Lung (tissue), 12 donors: ENCODE measurements around the gene FCRL5. TPM values are rescaled to one million over a fixed set of nuclear protein-coding genes. Genes with fewer than 3 reads are reported as not detected.
A peak's percentile ranks its signal among the peaks of the same experiment; 100 is the strongest.

Source experiments
- ATAC-seq: fragments of 200-7000 bp; cut with Tn5 transposase; one replicate; pipeline ENCODE4 v1.9.1; 2020; ENCODE audit warnings: moderate number of reproducible peaks; ENCODE audit not compliant: insufficient read depth, low FRiP score
- DNase-seq, 3 donors: peaks; one replicate each; pipeline ENCODE4 v3.0.0-alpha.2; 2013 to 2017
- H3K27ac ChIP-seq, 2 donors: one replicate each; pipeline ENCODE4 v1.5.1; 2013; ENCODE audit warnings: mild to moderate bottlenecking in 2 of 2, moderate library complexity in 2 of 2, control low read depth in 1 of 2, inconsistent platforms in 1 of 2, low read depth in 1 of 2, low read length in 1 of 2
- H3K27me3 ChIP-seq, 3 donors: one replicate each; pipeline ENCODE4 v1.5.1; 2013; ENCODE audit warnings: low read length in 2 of 3; ENCODE audit not compliant: control insufficient read depth in 3 of 3, insufficient read depth in 3 of 3
- H3K36me3 ChIP-seq, 4 donors: one replicate each; pipeline ENCODE4 v1.5.1; 2013; ENCODE audit warnings: low read length in 4 of 4, mild to moderate bottlenecking in 1 of 4, moderate library complexity in 1 of 4; ENCODE audit not compliant: control insufficient read depth in 4 of 4, insufficient read depth in 4 of 4
- H3K4me1 ChIP-seq, 5 donors: one replicate each; pipeline ENCODE4 v1.5.1; 2013; ENCODE audit warnings: low read length in 5 of 5, mild to moderate bottlenecking in 2 of 5, moderate library complexity in 1 of 5; ENCODE audit not compliant: control insufficient read depth in 5 of 5, insufficient read depth in 5 of 5
- H3K4me3 ChIP-seq: one replicate; pipeline ENCODE4 v1.5.1; 2013; ENCODE audit warnings: mild to moderate bottlenecking, control low read depth, moderate library complexity
- H3K9ac ChIP-seq, 2 donors: one replicate each; pipeline ENCODE4 v1.5.1; 2013; ENCODE audit warnings: low read length in 2 of 2, control low read depth in 1 of 2; ENCODE audit not compliant: insufficient read depth in 1 of 2
- H3K9me3 ChIP-seq, 4 donors: one replicate each; pipeline ENCODE4 v1.5.1; 2013; ENCODE audit warnings: low read length in 3 of 4, mild to moderate bottlenecking in 1 of 4, moderate library complexity in 1 of 4; ENCODE audit not compliant: control insufficient read depth in 4 of 4, insufficient read depth in 3 of 4
- CTCF ChIP-seq: IDR thresholded peaks from 2 replicates; pipeline ENCODE4 v1.5.1; 2012; ENCODE audit warnings: mild to moderate bottlenecking; ENCODE audit errors: control extremely low read depth, extremely low read depth
- WGBS, 2 donors: extraction: QIAGEN DNeasy Blood & Tissue Kit; methylation state at CpG; one replicate each; pipeline ENCODE4 v1.1.7; 2013; 5-methylcytosine and 5-hydroxymethylcytosine counted together
- polyA plus RNA-seq, 2 donors: library from polyadenylated mRNA; stranded (reverse); fragments of 200-250 nt; gene quantifications; one replicate each; pipeline ENCODE4 v1.2.1, GENCODE V29; 2013
- total RNA-seq, 2 donors: library from RNA; depleted of rRNA in 1 of 2; stranded (reverse); fragments of >200 nt in 1 of 2; gene quantifications; one replicate each; pipeline ENCODE4 v1.2.1, GENCODE V29; 2014 to 2021
- donor health status: control.
- donor health status: control.
- donor health status: Bipolar disorder and iron deficiency.
- donor health status: healthy.
- donor health status: DM: yes; HTN: yes; CAD: no.

Gene FCRL5
- total and polyA plus RNA-seq, 4 donors = 0.26 to 5.9 (median 1.6) TPM

DNA sequence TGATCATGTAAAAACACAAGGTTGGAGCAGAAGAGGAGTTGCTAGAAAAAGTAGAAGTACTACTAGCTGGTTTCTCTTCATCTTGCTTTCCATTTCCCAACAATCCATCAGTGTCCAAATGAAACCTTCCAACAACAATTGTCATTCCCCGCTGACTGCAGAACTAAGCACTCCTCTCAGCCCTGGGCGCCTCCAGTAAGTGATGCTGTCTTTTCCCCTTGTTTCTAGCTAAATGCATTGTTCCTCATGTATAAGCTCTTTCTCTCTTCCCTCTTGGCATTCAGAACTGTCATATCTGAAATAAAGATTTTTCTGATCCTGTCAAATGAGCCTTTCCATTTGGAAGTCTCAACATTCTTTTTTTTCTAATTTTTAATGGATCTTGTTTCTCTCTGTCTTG is 68.7 kb downstream of the FCRL5 start:
- WGBS, 2 donors = 68 to 96% methylated on average over 2 of the region's 2 CpGs
- Histone ChIP-seq H3K36me3 (no peaks in the 10 kb centered on the region), H3K4me1 (peaks cover 0 to 4% (median 0%) of the 10 kb centered on the region in 5 donors), H3K4me3 (no peak overlapping the region), H3K9ac (no peak overlapping the region), H3K27me3 (no peaks in the 10 kb centered on the region), H3K27ac (no peak overlapping the region), H3K9me3 (peaks cover 0 to 3% (median 0%) of the 10 kb centered on the region in 4 donors)
- TF ChIP-seq CTCF = no peak
- ATAC-seq = no peak
- peak in 2 of 3 donors; percentile 1 to 6 for DNase-seq

DNA sequence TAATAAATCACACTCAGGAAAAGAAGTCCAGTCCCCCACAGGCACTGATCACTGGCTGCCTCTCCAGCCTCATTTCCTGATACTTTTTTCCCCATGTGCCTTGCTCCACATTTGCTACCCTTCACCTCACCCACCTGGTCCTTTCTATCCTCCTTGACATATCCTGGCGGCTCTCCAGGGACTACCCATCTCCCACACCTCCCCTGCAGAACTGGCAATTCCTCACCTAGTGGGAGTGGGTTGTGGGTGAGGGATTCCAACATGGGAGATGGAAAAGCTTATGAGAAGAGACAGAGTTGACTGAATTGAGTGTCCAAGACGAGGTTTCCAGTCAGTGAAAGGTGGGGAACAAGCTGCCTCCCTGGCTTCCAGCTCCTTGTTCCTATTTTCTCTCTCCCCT is 69.6 kb downstream of the FCRL5 start:
- TF ChIP-seq CTCF = no peak
- H3K9me3 ChIP-seq = peaks cover 0 to 7% (median under 1%) of the 10 kb centered on the region in 4 donors

GRCh38 chr1:157482174-157482573 is 70.1 kb downstream of the FCRL5 start:
- DNase-seq = no peak
- no peak overlapping the region for H3K27ac ChIP-seq
- ATAC-seq = no peak
- no peak overlapping the region for H3K4me3 ChIP-seq
- peaks cover 0 to 12% (median 2%) of the 10 kb centered on the region in 4 donors for H3K9me3 ChIP-seq
- no peak overlapping the region for H3K9ac ChIP-seq
- no peaks in the 10 kb centered on the region for H3K27me3 ChIP-seq
- H3K4me1 ChIP-seq = peaks cover 0 to 3% (median 0%) of the 10 kb centered on the region in 5 donors
- TF ChIP-seq CTCF = no peak
- no peaks in the 10 kb centered on the region for H3K36me3 ChIP-seq

More for the DNA sequence above, 69.6 kb downstream of the FCRL5 start:
- WGBS, 2 donors = 48 to 58% methylated on average over 2 of the region's 2 CpGs
- DNase-seq (no peak), ATAC-seq (no peak)
- no peaks in the 10 kb centered on the region for H3K36me3 ChIP-seq
- no peak overlapping the region for H3K27ac ChIP-seq
- peaks cover 0 to 4% (median 0%) of the 10 kb centered on the region in 5 donors for H3K4me1 ChIP-seq
- no peak overlapping the region for H3K4me3 ChIP-seq
- no peaks in the 10 kb centered on the region for H3K27me3 ChIP-seq
- no peak overlapping the region for H3K9ac ChIP-seq

GRCh38 chr1:157478030-157478429 is 74.3 kb downstream of the FCRL5 start:
- no peak overlapping the region for H3K9ac ChIP-seq
- peaks cover 0 to 18% (median 3%) of the 10 kb centered on the region in 4 donors for H3K9me3 ChIP-seq
- no peak overlapping the region for H3K4me3 ChIP-seq
- TF ChIP-seq CTCF = no peak
- no peak overlapping the region for H3K27ac ChIP-seq
- no peaks in the 10 kb centered on the region for H3K4me1 ChIP-seq
- DNase-seq (no peak), ATAC-seq (no peak)
- H3K36me3 ChIP-seq = no peaks in the 10 kb centered on the region
- H3K27me3 ChIP-seq = no peaks in the 10 kb centered on the region
